Hepatocyte (in vitro differentiated cells): Measurements from ENCODE around the gene OR10P1. TPM values are rescaled to one million over a fixed set of nuclear protein-coding genes. Genes with fewer than 3 reads are reported as not detected.

Source experiments
- DNase-seq: peaks from one replicate; pipeline ENCODE4 v3.0.0-alpha.2; 2016; ENCODE audit warnings: low spot score
- H2AFZ ChIP-seq: fragments of 200-600 bp; sonication (generic); 2 replicates; pipeline ENCODE4 v1.6.0; 2016; ENCODE audit warnings: antibody characterized with exemption, mild to moderate bottlenecking
- H3K27ac ChIP-seq: fragments of 200-600 bp; sonication (generic); 2 replicates; pipeline ENCODE4 v1.5.1; 2016; ENCODE audit warnings: mild to moderate bottlenecking
- H3K27me3 ChIP-seq: fragments of 200-600 bp; sonication (generic); 2 replicates; pipeline ENCODE4 v1.6.1; 2016
- H3K36me3 ChIP-seq: fragments of 200-600 bp; sonication (generic); replicated peaks from 2 replicates; pipeline ENCODE4 v1.5.1; 2016; ENCODE audit warnings: low read depth; ENCODE audit not compliant: insufficient read depth
- H3K4me1 ChIP-seq: fragments of 200-600 bp; sonication (generic); 2 replicates; pipeline ENCODE4 v1.5.1; 2016; ENCODE audit warnings: mild to moderate bottlenecking, moderate library complexity; ENCODE audit not compliant: insufficient read depth
- H3K4me2 ChIP-seq: fragments of 200-600 bp; sonication (generic); 2 replicates; pipeline ENCODE4 v1.6.0; 2016
- H3K4me3 ChIP-seq: fragments of 200-600 bp; sonication (generic); 2 replicates; pipeline ENCODE4 v1.5.1; 2016; ENCODE audit warnings: mild to moderate bottlenecking
- H3K79me2 ChIP-seq: fragments of 200-600 bp; sonication (generic); 2 replicates; pipeline ENCODE4 v1.6.0; 2017; ENCODE audit warnings: mild to moderate bottlenecking
- H3K9me2 ChIP-seq: fragments of 200-600 bp; sonication (generic); replicated peaks from 2 replicates; pipeline ENCODE4 v1.6.0; 2017; ENCODE audit warnings: mild to moderate bottlenecking; ENCODE audit not compliant: insufficient read depth
- H3K9me3 ChIP-seq: fragments of 200-600 bp; sonication (generic); 2 replicates; pipeline ENCODE4 v1.5.1; 2016; ENCODE audit warnings: low read depth, mild to moderate bottlenecking
- H4K20me1 ChIP-seq: fragments of 200-600 bp; sonication (generic); 2 replicates; pipeline ENCODE4 v1.6.0; 2016; ENCODE audit warnings: mild to moderate bottlenecking; ENCODE audit not compliant: insufficient read depth, poor library complexity, severe bottlenecking
- EZH2 ChIP-seq: fragments of 200-600 bp; sonication (generic); IDR thresholded peaks from 2 replicates; pipeline ENCODE4 v1.6.1; 2016; ENCODE audit warnings: antibody characterized with exemption, mild to moderate bottlenecking, borderline replicate concordance
- EZH2phosphoT487 ChIP-seq: fragments of 200-600 bp; sonication (generic); IDR thresholded peaks from one replicate; pipeline ENCODE4 v1.6.1; 2018; ENCODE audit warnings: antibody characterized with exemption, mild to moderate bottlenecking, low read depth, moderate library complexity; ENCODE audit not compliant: unreplicated experiment, severe bottlenecking
- WGBS: methylation state at CpG from one replicate; pipeline ENCODE4 v1.1.6; 2016; ENCODE audit warnings: low lambda C conversion rate; ENCODE audit errors: missing lambda C conversion rate; 5-methylcytosine and 5-hydroxymethylcytosine counted together
- polyA plus RNA-seq: library from polyadenylated mRNA; unstranded; fragments of >200 nt; fragmentation: Nextera tagmentation; extraction: Ambion mirVana; gene quantifications from 2 replicates; pipeline ENCODE4 v1.2.1, GENCODE V29; 2016
- total RNA-seq: library from RNA; depleted of rRNA; stranded (reverse); fragments of >200 nt; gene quantifications from 2 replicates; pipeline ENCODE4 v1.2.3, GENCODE V29; 2014
- TF ChIP-seq, protein P1 (sequence below): fragments of 200-600 bp; sonication (generic); IDR thresholded peaks from 2 replicates; pipeline ENCODE4 v1.5.1; 2016; ENCODE audit warnings: antibody characterized with exemption, mild to moderate bottlenecking; ENCODE audit not compliant: poor library complexity

OR10P1 gene
- total and polyA plus RNA-seq, 2 experiments from 2014 or later, result not detected

DNA sequence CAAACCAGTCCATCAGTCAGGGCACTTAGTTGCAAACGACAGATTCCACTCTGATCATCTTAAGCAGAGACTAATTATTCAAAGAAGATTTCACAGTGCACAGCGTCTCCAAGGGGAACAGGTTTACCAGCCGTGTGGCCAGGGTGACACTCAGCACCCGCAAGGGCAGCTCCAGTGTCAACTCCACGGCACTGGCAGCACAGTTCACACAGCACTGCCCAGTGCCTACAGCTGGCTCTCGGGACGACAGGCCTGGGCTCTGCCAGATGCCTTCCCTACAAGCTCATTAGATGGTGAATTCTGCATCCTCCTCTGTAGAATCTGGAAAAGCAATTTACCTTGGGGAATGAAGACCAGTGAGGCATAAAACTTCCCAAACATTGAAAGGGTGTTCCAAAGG lies 4.9 kb downstream of the OR10P1 start:
- Histone ChIP-seq H3K79me2 (no peaks in the 10 kb centered on the region), H3K9me3 (no peaks in the 10 kb centered on the region), H3K4me2 (no peak overlapping the region), H3K9me2 (no peaks in the 10 kb centered on the region), H3K27me3 (no peaks in the 10 kb centered on the region), H3K4me1 (no peaks in the 10 kb centered on the region), H3K27ac (no peak overlapping the region), H3K4me3 (no peak overlapping the region), H3K36me3 (no peaks in the 10 kb centered on the region), H4K20me1 (no peaks in the 10 kb centered on the region), H2AFZ (no peak overlapping the region)
- DNase-seq, result no peak
- no peak for TF ChIP-seq EZH2phosphoT487
- TF ChIP-seq EZH2, result no peak
- TF ChIP-seq, protein P1, sequence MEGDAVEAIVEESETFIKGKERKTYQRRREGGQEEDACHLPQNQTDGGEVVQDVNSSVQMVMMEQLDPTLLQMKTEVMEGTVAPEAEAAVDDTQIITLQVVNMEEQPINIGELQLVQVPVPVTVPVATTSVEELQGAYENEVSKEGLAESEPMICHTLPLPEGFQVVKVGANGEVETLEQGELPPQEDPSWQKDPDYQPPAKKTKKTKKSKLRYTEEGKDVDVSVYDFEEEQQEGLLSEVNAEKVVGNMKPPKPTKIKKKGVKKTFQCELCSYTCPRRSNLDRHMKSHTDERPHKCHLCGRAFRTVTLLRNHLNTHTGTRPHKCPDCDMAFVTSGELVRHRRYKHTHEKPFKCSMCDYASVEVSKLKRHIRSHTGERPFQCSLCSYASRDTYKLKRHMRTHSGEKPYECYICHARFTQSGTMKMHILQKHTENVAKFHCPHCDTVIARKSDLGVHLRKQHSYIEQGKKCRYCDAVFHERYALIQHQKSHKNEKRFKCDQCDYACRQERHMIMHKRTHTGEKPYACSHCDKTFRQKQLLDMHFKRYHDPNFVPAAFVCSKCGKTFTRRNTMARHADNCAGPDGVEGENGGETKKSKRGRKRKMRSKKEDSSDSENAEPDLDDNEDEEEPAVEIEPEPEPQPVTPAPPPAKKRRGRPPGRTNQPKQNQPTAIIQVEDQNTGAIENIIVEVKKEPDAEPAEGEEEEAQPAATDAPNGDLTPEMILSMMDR, result no peak
- 80% methylated on average over 7 of the region's 7 CpGs for WGBS

- Histone ChIP-seq H3K27me3 (no peaks in the 10 kb centered on the region), H2AFZ (no peak overlapping the region), H3K36me3 (no peaks in the 10 kb centered on the region), H3K9me3 (no peaks in the 10 kb centered on the region), H3K4me3 (no peak overlapping the region), H4K20me1 (no peaks in the 10 kb centered on the region), H3K79me2 (no peaks in the 10 kb centered on the region), H3K27ac (no peak overlapping the region), H3K4me1 (no peaks in the 10 kb centered on the region), H3K9me2 (no peaks in the 10 kb centered on the region), H3K4me2 (no peak overlapping the region)
- TF ChIP-seq EZH2 (no peak), EZH2phosphoT487 (no peak)
- TF ChIP-seq, protein P1, result no peak
- no peak for DNase-seq
- 68% methylated on average over 2 of the region's 2 CpGs for WGBS
Measured at GRCh38 chr12:55642267-55642666, 5.6 kb downstream of the OR10P1 start.

DNA sequence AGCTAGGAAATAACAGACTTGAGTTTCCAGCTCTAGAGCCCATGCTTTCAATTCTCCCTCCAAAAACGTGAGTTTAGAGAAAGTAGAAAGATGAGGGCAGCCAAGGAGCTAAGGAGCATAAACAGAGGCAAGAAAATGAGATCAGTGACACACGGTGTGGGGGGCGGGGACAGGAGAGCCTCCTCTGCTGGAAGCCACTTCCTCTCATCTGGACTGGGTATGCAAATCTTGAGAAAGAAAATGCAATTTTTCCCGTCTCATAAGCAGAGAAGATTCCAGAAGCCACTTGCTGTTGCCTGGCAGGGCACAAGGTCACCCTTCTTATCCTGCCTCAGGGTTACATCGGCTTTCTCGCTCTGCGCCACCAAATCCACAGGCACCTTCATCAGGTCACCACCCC lies 6.0 kb downstream of the OR10P1 start:
- no peak overlapping the region for H3K27ac ChIP-seq

More for the DNA sequence above, 6.0 kb downstream of the OR10P1 start:
- Histone ChIP-seq H3K27me3 (no peaks in the 10 kb centered on the region), H3K4me2 (no peak overlapping the region), H3K9me2 (no peaks in the 10 kb centered on the region), H3K4me1 (no peaks in the 10 kb centered on the region), H2AFZ (no peak overlapping the region), H3K36me3 (no peaks in the 10 kb centered on the region), H4K20me1 (no peaks in the 10 kb centered on the region), H3K9me3 (no peaks in the 10 kb centered on the region), H3K79me2 (no peaks in the 10 kb centered on the region), H3K4me3 (no peak overlapping the region)
- 83% methylated on average over 7 of the region's 7 CpGs for WGBS
- TF ChIP-seq EZH2 (no peak), EZH2phosphoT487 (no peak)
- TF ChIP-seq, protein P1, result no peak
- no peak for DNase-seq
